Endothelial cell of umbilical vein (primary cell): ENCODE results near the gene MICALL2.

Experiments
- POLR2A ChIP-seq: IDR thresholded peaks from 2 replicates; pipeline ENCODE4 v1.6.1; 2012; ENCODE audit warnings: low read depth, mild to moderate bottlenecking, control low read depth, low read length
- TF ChIP-seq, protein P1 (sequence below), 2 donors: IDR thresholded peaks; 1 replicate in 1 of 2; 2 replicates in 1 of 2; pipeline ENCODE4 v1.5.1; 2011; ENCODE audit warnings: low read length in 2 of 2, mild to moderate bottlenecking in 2 of 2, moderate library complexity in 2 of 2, control low read depth in 1 of 2, inconsistent platforms in 1 of 2, low read depth in 1 of 2; ENCODE audit not compliant: insufficient read depth in 1 of 2; ENCODE audit errors: extremely low read depth in 1 of 2

DNA sequence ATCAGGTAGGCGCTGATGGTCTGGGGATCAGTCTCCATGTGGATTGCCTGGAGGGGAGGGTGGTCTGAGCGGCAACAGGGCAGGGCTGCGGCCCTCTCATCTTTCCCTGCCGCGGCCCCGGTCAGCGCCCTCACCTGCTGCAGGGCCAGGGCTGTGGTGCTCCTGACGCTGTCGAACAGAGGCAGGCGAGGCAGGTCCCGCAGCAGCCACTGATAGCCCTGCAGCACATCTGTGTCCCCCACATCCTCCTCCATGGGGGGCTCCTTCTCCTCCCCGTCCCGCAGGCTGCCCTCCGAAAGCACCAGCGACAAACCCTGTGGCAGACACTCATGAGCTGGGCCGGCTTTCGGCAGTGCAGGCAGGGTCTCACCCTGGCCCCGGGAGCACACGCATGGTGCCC is 25.9 kb upstream of the MICALL2 start:
- no peak for TF ChIP-seq POLR2A
- TF ChIP-seq, protein P1, sequence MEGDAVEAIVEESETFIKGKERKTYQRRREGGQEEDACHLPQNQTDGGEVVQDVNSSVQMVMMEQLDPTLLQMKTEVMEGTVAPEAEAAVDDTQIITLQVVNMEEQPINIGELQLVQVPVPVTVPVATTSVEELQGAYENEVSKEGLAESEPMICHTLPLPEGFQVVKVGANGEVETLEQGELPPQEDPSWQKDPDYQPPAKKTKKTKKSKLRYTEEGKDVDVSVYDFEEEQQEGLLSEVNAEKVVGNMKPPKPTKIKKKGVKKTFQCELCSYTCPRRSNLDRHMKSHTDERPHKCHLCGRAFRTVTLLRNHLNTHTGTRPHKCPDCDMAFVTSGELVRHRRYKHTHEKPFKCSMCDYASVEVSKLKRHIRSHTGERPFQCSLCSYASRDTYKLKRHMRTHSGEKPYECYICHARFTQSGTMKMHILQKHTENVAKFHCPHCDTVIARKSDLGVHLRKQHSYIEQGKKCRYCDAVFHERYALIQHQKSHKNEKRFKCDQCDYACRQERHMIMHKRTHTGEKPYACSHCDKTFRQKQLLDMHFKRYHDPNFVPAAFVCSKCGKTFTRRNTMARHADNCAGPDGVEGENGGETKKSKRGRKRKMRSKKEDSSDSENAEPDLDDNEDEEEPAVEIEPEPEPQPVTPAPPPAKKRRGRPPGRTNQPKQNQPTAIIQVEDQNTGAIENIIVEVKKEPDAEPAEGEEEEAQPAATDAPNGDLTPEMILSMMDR (IDR thresholded peaks at IDR 0.05; ENCODE audit: extremely low read depth in 1 of 2, insufficient read depth in 1 of 2, low read depth in 1 of 2, low read length in 2 of 2), result no peak
